ENCODE results near the gene C3orf22.
"Not testable (repeated sequence)": the region's sequence is repeated elsewhere in the genome, so short reads cannot be mapped to it uniquely, and the experiment has no call there.

The C3orf22 gene

GRCh38 chr3:126558336-126559071 is at the start of gene C3orf22:
Gene C3orf22, minus strand, starts transcription at chr3:126558932. Its CDS starts 5,542 bp downstream, at chr3:126553390.
- no peak for DNase-seq

- no peak for DNase-seq
These were observed 48.6 kb upstream of the C3orf22 start for GRCh38 chr3:126607214-126607908.

DNA sequence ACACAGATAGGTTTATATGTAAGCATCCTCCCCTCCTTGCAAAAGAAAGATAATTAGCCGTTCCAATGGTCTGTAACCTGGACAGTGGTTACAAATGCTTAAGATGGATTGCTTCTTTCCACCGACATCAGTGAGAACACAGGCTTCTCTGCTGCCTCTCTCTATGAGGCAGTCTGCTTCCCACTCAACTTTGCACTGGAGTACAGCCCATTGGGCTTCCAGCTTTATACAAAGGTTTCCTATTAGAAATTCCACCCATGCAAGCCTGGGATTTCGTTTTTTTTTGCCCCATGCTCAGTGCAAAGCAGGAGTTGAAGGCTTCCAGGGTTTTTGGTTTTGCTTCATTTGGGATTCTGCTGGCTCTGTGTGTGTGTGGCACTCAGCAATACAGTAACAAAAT is 47.3 kb upstream of the C3orf22 start:
- DNase-seq: no peak

DNA sequence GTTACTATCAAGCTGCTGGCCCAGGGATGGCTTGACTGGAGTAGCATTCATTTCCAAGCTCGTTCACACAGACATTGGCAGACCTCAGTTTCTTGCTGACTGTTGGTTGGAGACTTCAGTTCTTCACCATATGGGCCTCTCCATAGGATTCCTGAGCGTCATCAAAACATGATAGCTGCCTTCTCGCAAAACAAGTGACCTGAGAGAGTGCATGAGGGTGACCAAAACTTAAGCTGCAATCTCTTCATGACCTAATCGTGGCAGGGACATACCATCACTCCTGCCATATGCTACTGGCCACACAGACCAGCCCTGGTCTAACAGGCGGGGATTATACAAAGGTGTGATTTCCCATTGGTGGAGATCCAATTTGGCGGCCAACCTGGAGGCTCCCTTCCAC is 46.0 kb upstream of the C3orf22 start:
- no peak for DNase-seq

GRCh38 chr3:126599101-126599500 is 40.4 kb upstream of the C3orf22 start:
- no peak for DNase-seq

GRCh38 chr3:126595479-126595878 is 36.7 kb upstream of the C3orf22 start:
- not testable (repeated sequence) for DNase-seq

- not testable (repeated sequence) for DNase-seq
These were observed 32.8 kb upstream of the C3orf22 start for GRCh38 chr3:126591515-126591914.

- DNase-seq: no peak
These were observed 23.6 kb upstream of the C3orf22 start for GRCh38 chr3:126582311-126582710.

- no peak for DNase-seq
These were observed 22.8 kb upstream of the C3orf22 start for GRCh38 chr3:126581569-126581968.

- no peak for DNase-seq
These were observed 22.0 kb upstream of the C3orf22 start for GRCh38 chr3:126580746-126581145.

DNA sequence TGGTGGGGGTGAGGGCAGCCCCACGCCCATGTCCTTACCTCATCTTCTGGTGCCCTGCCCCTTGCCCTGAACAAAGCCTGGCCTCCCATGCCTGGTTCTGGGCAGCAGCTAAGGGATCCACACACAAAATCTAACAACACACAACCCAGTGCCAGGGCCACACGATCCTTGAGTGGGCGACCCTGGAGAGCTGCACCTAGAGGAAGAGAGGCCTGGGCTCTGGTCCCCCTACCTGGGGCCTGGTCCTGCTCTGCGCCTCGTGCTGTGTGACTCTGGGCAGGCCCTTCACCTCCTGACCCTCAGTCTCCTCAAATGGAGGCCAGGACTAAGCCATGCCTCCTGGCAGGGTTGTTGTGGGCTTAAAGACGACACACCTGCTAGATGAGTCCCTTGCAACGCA is 20.0 kb upstream of the C3orf22 start:
- DNase-seq: no peak

- no peak for DNase-seq
These were observed 18.5 kb upstream of the C3orf22 start for GRCh38 chr3:126577261-126577660.

GRCh38 chr3:126573492-126574117 is 14.9 kb upstream of the C3orf22 start:
- no peak for DNase-seq

DNA sequence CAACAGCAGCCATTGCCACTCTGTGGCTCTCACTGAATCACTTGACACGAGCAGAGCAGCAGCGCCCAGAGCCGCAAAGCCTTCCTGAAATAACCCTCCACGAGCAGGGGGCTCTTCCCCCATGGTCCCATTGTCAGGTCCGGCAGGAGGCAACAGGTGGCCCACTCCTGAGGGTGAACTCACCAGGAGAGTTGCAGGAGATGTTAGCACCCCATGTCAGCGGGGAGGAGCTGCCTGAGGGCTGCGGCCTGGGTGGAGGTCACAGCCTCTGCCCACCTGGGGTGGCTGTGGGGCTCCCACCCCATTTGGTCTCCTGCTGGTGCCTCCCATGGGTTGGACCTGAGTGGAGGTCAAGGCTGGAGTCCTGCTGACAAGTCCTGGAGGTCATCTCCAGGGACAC is 12.3 kb upstream of the C3orf22 start:
- DNase-seq: no peak

- DNase-seq: no peak
These were observed 11.4 kb upstream of the C3orf22 start for GRCh38 chr3:126570103-126570541.

- DNase-seq: no peak
These were observed 10.8 kb upstream of the C3orf22 start for GRCh38 chr3:126569390-126569975.

GRCh38 chr3:126568776-126569342 is 10.1 kb upstream of the C3orf22 start:
- DNase-seq: no peak

GRCh38 chr3:126567696-126568438 is 9.1 kb upstream of the C3orf22 start:
- no peak for DNase-seq

GRCh38 chr3:126562737-126563276 is 4.1 kb upstream of the C3orf22 start:
- no peak for DNase-seq

- no peak for DNase-seq
These were observed 971 bp downstream of the C3orf22 start for GRCh38 chr3:126557761-126558160.

DNA sequence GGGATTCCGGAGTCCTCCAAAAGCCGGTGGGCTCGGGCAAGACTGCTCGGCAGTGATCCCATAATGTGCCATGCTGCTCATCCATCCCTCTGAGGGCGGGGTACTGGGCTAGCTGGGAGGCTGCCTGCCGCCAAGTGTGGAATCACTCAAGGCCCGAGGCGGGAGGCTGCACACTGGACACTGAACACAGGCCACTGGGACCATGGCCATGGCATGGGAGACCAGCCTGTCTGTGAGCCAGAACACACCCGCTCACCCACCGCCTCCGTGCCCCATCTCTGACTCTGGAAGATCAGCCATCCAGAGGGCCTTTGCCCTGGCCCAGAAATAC is 1.4 kb downstream of the C3orf22 start:
- DNase-seq: no peak

All from NCI-H187 treated with DMSO at 0.1 percent for 48 hours (cell line).